Stimulated activated CD8-positive, alpha-beta memory T cell treated with anti-CD3 and anti-CD28 coated beads, Interleukin-15, amount 100 ng/mL, for 24 hours (primary cell): ENCODE data around the gene ADPRH.

ENCODE experiments used
- DNase-seq: peaks from one replicate; pipeline ENCODE4 v3.0.0-alpha.2; 2020; ENCODE audit warnings: low read depth

Gene ADPRH

DNA sequence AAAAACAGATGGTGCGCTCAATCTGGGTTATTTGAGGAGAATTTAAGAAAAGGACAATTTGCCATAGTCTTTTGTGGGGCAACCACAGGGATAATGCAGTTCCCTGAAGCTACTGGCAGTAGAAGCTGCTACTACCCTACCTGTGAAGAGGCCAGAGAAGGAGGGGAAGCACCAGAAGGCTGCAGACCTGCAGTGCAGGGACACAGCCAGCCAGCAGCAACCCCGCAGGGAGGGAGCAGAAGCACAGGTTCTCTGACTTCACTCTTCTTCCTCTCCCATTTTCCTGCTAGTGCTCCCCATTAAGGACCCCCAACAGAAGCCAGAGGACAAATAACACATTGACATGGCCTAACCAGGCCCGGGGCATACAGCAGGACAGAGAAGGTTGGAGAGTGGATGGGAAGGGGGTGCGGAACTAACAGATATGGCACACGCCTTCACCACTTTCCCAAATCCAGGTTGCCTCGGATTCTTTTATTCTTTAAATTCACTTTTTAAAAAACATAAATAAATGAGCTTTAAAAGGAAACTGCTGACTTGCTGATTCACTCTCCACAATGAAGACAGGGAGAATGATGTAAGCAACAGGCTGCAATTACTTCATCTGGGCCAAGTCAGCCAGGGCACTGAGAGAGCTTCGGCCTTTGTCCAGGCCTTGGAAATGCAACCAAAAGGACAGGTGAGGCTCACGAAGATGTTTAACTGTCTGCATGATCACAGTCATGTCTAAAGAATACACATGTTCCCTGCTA lies 51.0 kb downstream of the ADPRH start:
- DNase-seq: no peak

DNA sequence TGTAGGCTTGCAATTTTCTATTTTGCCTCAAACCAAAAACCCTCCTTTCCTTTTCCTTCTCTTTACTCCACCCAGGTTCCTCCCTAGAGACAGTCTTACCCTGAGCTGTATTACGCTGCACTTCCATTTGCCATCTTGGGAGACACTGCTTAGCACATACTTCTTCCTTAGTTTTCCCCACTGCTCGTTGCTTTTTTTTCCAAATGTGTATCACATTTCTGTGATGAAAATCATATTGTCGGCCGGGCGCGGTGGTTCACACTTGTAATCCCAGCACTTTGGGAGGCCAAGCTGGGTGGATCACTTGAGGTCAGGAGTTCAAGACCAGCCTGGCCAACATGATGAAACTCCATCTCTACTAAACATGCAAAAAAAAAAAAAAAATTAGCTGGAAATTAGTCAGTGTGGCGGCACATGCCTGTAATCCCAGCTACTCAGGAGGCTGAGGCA lies 51.6 kb downstream of the ADPRH start:
- no peak for DNase-seq

DNA sequence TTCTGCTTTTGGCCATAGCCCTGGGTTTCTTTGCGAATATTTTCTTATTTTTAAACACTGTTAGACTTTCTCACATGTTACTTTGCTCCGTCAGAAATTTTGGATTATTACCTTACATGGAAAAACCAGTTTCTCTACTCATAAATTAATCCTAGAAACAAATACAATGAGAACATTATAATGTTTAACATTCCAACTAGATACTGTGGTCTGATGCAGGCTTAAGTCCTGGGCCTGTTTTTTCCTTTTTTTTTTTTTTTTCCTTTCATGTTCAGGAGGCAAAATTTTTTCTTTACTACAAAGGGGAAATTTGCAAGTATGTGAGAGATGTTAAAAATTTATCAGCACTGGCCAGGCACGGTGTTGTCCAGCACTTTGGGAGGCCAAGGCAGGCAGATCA lies 52.2 kb downstream of the ADPRH start:
- no peak for DNase-seq

DNA sequence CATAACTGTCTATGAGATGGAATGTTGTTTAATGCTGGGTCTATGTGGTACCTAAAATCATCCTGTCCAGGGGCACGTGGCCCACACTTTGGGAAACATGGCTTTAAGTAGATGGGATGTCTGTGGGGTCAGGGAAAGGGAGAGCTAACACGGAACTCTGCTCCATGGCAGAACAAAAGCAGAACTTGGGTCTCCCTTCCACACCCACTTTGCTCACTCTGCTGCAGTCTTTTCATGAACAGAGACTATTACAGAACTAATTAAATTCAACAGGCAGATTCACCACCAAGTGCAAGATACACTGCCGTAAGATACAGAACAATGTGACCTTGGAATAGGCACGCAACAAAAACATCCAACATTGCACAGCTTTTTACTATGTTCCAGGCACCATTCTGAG lies 52.9 kb downstream of the ADPRH start:
- no peak for DNase-seq

DNA sequence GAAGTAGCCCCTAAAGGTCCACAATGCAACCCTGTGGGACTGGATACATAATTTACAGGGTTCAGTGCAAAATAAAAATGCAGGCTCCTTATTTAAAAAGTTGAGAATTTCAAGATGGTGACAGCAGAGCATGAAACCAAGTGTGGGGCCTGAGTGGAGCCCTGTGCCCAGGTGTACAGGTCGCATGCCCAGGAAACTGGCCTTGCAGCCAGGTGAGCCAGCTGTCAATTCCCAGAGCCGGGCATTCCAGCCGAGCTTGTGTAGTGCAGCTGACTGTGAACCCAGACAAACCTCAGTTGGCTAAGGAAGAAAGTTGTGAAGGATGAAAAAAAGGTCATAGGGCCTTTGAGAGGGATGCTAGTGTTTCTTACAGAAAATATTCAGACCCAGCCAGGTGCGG lies 53.5 kb downstream of the ADPRH start:
- DNase-seq: no peak

DNA sequence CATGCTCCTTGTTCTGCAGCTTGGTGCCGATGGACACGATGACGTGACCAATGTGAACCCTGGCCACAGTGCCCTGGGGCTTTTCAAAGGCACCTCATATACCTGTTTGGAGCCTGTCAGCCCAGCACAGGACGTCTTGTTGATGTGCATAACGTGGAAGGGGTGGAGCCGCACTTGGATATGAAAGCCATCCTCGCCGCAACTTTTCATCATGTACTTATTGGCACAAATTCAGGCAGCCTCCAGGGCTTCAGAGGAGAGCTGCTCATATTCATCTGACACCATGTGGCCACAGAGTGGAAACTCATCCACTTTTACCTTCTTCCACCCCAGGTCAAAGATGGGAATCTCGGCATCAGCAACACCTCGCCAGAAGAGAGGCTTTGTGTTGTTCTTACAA lies 56.4 kb downstream of the ADPRH start:
- DNase-seq: no peak

DNA sequence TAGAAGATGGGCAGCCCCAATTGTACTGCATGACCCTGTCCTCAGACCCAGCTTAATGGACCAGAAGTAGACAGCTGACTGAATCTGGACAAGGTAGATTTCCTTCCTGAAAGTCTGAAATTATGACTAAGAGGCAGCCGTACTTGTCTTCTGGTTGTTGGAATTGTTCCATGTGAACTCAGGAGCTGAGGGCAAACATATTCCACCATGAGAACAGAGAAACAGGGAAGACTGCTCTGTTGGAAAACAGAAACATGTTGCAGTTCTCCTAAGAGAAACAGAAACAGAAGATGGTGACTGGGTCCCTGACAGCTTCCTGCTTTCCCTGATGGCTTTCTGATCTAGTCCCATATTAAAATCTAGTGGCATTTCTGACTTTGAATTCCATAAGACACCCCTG lies 57.0 kb downstream of the ADPRH start:
- DNase-seq: no peak

DNA sequence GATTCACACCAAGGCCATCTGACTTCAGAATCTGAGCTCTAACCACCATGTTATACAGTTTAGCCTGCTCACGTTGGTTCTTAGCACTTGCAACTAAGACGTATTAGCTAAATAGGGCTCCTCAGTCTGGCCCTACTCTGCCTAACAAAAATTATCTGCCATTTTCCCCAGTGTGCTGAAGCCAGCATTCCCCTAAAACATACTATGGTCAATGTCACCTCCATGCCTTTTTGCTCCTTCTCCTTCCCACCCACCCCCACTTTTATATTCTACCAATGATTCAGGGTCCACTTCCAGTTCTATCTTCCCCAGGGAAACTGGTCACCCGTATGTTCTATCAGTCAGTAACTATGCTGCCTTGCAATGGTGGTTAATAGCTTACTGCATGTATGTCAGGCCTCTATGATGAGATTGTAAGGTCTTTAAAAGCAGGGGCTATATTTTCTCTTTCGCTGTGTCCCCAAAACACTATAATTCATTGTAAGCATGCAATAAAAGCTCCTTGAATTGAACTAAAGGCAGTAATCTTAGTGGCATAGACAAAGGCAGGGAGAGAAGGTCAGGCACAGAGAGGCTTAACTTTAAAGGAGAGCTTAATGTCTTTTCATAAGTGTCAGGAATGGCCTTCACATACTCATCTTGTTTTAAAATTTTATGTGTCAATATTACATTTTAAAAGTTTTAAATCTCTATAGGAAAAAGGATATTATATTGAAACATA lies 57.8 kb downstream of the ADPRH start:
- no peak for DNase-seq

DNA sequence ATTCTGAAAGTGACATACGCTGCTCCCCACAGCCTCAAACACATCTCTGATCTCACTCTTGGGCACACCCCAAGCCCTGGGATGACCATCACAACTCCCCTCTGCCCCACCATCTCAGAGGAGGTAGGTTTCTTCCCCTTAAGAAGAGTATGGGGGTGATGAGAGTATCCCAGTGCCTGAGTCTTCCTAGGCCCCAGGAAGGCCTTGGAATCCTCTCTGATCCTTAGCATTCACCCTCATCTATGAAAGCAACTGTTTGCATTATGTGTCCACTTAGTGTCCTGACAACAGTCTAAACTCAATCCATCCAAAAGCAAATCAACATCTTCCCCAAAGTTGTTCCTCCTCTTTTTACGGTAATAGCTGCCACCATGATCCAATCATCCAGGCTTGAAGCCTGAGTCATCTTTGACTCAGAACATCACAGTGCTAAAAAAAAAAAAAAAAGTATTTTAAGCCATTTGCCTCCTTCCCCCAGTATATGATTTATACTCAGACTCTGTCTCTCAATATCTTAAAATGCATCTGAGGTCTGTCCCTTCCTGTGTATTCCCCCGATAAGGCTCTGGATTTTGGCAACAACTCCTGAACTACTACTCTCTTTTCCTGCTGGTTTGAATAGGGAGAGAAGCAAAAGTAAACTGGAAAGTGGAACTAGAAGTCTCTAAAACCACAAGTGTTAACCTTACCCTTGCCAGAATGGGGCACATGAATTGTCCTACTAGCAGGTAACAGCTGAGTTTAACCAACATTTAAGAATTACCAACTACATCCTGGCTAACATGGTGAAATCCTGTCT lies 58.6 kb downstream of the ADPRH start:
- DNase-seq: no peak
